ENCODE data around the gene SPRY4.

- TF ChIP-seq CTCF (IDR thresholded peaks at IDR 0.05): no peak
- TF ChIP-seq POLR2A (IDR thresholded peaks at IDR 0.05): no peak
- TF ChIP-seq POLR2AphosphoS5 (IDR thresholded peaks at IDR 0.05): no peak
Measured at GRCh38 chr5:142322403-142322746, 2.4 kb downstream of the SPRY4 start.
